HG03097 (cell line): ENCODE data around the gene DNAH17.

Source experiments
- ATAC-seq: cut with Tn5 transposase; IDR thresholded peaks from one replicate; pipeline ENCODE4 v1.9.1; 2021; ENCODE audit not compliant: unreplicated experiment, low FRiP score

DNAH17 gene

DNA sequence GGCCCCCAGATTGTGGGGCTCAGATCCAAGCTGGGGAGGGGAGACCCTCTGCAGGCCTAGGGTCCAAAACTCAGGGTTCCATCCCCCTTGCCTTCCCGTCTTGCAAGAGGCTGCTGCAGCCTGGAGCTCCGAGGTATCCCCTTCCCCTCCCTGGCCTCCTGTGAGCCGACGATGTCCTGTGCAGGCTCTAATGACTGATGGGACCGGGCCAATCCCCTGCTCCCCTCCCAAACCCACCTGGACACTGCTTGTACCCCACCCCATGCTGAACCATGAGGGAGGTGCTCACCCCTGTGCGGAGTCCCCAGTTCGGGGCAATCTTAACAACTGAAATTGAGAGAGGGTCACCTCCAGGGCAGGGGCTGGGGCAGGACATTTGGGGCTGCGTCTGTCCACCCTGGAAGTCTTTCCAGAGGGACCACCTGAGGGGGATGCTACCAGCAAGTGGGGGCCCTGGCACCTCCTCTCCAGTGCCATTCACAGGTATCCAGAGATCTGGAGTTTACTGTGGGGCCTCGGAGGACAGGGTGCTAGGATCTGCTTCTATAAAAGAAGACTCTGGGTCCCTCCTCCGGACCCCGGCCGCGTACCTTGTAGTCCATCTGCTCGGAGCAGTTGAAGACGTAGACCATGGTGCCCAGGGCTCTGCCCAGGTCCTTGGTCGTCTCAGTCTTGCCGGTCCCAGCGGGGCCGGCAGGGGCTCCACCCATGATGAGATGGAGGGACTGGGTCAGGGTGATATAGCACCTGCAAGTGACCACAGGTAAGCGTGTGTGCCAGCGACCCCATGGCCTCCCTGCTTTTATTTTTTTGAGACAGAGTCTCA is 77.3 kb downstream of the DNAH17 start:
- ATAC-seq, result no peak

DNA sequence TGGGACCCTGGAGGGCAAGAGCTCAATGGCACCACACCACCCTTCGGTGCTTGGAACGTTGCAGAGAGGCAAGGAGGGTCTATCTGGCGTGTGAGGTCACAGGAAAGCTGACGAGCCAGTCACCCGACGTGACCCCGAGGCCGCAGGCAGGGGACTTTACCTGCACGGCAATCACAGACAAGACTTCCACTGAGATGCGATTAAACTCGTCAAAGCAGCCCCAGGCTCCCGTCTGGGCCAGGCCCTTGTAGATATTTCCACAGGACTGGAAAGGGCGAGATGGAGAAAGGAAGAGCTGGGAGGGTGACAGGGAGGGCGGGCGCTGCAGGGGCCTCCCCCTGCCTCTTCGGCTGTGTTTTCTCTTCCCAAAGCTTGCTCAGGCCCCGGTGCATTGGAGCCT is 78.3 kb downstream of the DNAH17 start:
- ATAC-seq, result no peak

DNA sequence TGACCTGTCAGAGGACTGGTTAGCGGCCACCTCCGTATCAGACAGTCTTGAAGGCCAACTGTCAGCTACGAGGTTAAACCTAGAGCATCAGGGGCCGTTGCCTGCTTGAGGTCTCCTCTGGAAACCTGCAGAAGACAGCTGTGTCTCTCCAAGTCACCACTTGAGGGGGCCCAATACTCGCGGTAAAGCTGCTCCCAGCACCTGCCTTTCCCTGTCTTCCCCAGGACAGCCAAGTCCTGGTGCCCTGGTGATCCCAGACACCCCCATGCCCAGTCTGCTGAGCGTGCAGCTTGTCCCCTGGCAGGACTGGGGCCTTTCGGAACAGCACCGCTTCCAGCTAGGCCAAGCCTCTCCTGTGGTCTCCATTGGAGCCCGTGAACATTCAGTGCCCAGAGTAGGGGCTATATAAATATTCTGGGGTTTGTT is 80.1 kb downstream of the DNAH17 start:
- no peak for ATAC-seq

DNA sequence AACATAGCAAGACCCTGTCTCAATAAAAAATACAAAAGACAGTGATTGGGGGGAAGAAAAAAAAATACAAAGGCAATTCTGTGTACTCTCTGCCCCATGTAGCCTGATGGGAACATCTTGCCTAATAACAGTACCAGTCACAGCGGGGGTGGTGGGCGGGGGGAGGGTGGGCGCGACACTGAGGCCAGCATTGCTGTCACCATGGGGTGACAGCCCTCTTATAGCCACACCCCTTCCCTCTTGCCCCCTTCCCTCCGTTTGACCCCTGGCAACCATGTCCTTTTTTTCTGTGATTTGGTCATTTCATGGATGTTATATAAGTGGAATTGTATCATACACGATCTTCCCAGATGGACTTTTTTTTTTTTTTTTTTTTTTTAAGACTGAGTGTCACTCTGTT is 80.9 kb downstream of the DNAH17 start:
- no peak for ATAC-seq

DNA sequence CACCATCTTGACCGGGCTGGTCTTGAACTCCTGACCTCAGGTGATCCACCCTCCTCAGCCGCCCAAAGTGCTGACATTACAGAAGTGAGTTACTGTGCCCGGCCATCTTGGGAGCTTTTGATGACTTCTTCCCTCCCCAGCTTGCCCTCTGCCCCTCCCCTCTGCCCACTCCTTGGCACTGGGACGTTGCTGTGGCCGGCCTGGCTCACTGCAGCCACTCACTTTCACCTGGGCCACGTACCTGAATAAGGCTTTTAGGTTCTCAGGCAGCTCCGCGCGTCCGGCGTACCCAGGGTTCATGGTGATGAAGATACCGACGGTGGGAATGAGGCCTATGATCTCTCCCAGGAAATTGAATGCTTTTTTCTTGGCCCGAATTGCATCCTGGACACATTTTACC is 81.6 kb downstream of the DNAH17 start:
- ATAC-seq, result no peak

DNA sequence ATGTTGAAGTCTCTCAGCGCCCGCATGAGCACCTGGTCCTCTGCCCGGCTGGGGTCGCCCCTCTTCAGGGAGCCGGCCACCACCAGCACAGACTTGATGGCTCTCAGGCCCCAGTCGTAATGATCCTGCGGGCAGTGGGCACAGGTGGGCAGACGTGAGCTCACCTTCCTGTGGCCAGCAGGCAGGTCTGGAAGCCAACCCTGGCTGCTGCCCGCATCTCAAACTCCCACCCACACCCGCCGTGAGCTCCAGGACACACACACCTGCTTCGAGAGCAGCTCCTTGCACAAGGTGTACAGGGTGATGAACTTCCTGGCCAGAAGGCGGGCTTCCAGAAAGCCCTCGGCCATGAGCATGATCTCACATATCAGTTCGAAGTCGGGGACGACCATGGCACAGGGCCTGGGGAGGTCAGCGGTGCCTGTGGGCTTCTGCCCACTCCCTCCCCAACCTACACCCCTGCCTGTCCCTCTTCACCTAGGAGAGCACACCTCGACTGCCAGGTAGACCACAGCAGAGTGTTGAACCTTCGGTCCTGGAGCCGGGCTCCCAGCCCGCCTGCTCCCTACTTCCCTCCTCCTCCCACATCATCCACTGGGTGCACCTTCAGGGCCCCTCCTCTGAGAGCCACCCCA is 82.4 kb downstream of the DNAH17 start:
- ATAC-seq, result no peak

DNA sequence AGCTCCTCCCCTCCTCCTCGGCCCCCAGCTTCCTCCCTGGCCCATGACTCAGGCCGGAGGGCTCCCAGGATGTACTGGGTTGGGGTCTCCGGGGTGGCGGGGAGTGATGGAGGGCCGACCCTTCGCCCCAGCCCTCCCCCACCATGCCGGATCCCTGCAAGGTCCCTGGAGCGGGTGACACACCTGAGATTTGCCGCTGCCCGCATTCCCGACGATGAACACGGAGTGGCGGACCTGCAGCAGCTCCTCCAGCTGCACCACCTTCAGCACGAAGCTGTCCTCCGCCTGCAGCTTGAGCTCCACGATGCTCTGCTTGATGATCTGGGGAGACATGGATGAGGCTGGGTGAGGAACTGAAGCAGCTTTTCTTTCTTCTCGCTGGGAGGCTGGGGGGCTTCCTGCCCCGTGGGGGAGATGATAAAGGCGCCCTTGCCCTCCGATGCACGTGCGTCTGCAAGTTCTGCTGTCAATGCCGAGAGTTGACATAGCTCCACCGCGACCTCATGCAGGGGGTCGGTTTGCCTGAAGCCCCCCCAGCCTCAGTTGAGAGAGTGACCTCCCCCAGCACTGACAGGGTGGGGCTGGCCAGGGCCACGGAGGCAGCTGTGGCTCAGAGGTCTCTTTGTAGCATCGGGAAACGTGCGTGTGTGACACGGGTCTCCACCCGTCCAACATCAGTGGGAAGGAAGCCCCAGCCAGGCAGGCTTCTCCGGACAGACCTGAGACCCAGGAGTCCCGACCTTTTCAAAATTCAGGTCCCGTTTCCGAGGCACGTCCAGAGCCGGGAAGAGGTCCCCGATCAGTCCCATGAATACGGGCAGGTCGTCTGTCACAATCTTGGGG is 83.1 kb downstream of the DNAH17 start:
- ATAC-seq, result no peak

DNA sequence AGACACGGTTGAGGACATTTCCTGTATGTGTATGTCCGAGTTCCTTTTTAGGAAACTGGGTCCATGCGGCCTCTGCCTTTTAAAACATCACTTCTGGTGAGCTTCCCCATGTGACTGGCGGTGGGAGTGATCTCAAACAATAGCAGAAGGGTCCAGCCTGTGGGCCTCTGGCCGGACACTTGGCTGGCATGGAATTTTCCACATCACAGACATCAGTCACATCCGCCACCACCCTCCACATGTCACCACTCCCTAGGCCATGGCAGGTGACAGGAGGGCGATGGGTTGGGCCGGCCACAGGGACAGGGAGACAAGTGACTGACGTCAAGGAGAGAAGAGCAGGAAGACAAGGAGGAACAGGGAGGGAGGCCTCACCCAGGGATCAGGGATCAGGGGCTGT is 83.7 kb downstream of the DNAH17 start:
- ATAC-seq, result no peak

DNA sequence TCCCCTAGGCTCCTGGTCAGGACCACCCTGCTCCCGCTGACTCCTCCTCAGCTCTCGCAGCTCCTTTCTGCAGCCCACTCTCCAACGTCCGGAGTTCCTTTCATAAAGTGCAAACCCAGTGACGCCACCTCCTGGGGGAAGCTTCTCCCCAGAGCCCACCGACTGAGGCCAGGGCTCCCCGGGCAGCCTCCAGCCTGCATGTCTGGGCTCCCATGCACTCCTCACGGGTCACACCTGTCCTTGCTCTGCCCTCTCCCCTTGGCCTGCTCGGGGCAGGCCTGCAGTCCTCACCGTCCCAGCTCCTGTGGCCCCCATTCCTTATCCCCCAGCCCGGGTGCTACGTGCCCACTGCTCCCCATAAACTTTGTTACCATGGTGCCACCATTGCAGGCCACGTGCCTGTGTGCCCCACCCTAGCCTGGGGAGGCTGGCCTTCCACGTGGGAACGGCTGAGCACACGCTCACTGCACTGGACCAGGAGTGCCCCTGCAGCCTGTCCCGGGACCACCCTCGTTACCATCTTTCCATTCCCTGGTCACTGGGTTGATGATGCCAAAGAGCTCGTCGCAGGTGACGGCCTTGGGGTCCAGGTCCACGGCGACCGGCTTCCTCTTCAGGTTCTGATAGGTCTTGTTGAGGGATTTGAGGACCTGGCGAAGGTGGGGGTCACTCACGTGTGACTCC is 84.9 kb downstream of the DNAH17 start:
- ATAC-seq, result no peak

DNA sequence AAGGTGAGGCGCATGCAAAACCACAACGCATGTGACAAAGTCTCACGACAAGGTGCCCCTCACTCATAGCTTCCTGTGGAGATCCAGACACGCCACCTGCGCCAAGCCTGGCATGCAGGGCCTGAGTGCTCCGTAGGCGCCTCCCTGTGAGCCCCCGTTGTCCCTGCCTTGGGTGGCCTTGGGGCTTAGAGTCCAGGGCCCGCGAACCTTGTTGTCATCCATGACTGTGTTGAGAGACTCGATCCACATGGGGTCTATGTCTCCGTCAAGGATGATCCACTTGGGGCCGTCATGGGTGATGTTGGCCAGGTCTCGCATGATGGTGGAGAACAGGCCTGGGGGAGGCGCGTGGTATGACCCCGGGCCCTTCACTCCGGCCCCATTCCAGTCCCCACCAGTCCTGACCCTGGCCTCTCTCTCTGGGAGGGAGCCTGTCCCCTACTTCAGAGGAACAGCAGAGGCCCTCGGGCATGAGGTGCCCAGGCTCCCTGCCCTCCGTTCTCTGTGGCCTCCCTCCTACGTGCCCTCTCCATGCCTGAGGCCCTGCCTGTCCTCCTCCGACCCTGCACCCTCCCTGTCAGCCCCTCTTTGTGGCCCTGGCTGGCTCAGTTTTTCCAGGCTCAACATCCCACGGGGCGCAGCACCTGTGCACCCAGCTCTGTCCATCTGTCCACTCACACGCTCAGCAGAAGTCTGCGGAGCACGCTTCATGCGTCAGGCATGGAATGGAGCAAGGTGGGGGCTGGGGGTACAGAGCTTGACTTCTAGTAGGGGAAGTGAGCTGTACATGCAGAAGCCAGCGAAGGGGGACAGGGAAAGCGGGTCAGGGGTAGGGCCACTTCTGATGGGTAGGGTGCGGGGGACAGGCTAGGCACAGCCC is 85.7 kb downstream of the DNAH17 start:
- ATAC-seq, result no peak

DNA sequence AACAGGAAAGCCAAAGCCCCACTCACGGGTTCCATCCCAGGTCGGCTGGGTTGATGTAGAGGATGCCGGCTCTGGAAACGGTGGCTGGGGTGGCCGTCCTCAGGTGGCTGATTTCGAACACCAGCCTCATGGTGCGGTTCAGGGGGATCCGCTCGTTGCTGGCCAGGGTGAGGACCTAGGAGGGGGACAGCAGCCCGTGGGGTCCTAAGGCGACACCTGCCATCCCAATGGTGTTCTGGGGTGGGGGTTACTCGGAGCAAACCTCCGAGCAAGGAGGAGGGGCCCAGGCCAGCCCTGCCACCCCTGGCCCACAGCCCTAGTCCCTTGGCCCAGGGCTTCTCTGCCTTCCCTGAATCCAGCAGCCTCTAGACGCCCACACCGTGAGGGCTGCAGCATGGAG is 86.5 kb downstream of the DNAH17 start:
- no peak for ATAC-seq

DNA sequence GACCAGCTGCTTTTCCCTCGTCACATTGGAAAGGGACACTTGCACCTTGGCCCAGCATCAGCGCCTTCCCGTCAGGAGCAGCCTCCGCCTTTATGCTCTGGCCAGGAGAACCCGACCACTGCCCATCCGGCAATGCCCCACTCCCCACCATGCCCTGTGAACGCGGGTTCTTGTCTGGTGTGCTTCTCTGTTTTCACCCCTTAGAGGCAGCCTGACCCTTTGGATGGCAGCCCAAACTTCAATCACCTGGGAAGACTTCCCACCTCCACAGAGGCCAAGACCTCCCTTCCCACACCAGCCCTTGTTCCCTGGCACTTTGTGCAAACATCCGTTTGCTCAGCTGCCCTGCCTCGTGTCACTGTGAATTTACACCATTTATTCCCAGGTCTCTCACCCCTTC is 87.0 kb downstream of the DNAH17 start:
- ATAC-seq, result no peak

DNA sequence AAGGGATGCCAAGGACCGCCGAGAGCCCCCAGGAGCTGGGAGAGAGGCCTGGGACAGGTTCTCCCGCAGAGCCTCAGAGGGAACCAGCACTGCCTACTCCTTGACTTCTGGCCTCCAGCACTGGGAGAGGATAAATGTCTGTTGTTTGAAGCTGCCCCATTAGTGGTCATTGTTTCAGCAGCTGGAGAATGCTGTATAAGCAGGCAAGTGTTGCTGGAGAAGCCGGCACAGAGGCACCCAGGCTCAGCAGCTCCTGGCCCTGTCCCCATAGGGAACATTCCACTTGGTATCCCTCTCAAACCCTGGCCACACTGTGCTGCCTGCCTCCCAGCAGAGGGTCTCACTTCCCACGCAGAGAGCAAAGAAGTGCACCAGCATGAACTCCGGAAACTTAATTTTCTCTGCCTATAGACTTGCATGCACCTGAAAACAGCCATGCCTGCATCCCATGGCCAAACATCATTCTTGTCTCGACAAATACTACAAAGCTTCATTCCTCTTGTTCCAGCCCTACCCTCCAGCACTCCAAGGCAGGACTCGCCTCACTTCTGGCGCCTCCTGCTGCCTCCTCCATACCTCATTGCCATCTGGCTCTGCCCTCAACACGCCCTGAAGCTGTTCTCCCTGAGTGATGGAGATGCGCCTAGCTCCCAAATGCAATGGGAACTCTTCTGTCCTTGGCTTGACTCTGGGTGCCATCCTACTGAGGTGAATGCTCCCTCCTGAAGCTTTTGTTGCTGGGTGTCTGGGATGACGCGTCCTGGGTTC is 88.1 kb downstream of the DNAH17 start:
- ATAC-seq, result no peak

DNA sequence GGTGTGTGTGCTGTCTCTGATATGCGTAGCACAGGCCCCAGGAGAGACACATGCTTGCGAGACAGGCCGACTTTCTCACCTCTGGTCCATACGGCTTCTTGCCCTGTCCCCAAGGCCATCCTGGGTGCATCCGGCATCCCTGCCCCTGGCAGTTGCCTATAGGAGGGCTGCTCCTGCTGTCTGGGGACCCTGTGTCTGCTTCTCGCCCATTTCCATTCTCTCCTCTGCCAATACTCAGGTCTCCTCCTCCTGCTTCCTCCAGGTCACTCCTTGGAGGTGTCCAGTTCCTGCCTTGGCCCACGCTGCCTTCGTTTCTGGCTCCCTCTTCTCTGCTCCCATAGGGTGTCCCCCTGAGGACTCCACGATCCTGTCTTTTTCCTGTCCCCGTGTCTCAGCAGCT is 89.0 kb downstream of the DNAH17 start:
- no peak for ATAC-seq

DNA sequence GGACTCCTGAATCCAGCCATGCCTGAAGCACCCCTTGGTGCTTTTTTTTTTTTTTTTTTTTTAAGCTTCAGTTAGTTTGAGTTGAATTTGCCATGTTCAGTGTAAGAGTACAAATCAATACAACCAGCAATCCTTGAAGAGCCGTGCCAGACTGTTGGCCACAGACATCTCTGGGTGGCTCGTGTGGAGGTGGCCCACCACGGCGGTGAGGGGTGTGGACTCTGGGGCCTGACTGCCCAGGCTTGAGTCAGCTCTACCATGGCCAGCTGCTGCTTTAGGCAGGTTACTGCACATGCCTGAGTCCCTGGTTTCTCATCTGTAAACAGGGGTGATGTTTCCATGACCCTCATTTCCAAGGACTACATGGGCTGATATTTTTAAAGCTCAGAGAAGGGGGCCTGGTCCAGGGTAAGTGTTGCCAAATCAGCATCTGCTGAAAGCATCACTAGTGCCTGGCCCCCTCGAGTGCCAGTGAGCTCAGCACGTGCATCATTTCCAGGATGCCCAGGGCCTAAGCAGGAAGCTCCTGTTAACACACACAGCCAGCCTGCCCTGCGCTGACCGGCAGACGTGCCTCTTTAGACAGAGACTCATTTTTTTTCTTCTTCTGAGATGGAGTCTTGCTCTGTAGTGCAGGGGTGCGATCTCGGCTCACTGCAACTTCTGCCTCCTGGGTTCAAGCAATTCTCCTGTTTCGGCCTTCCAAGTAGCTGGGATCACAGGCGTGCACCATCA is 90.1 kb downstream of the DNAH17 start:
- no peak for ATAC-seq

DNA sequence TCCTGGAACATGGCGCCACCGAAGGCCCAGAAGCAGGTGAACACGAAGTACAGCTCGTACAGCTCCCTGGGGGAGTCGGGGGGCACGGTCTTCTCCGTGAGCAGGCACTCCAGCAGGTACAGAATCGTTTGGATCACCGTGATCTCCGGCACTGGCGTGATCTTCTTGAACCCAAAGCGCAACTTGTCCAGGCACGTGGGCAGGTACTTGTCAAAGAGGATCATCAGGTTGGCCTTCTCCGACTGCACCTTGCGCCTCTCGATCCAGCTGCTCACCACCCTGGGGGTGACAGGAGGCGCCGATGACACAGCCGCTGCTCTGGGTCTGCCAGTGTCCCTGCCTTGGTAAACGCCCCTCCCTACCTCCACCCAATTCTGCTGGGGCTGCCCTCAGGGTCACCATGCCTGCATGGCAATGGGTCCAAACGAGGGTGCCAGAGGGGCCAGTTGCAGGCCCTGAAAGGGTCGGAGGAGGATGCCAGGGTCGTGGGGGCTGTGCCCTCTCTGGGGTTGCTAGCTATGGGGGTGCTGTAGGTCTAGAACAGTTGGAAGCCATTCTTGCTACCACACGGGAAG is 90.9 kb downstream of the DNAH17 start:
- ATAC-seq, result no peak

DNA sequence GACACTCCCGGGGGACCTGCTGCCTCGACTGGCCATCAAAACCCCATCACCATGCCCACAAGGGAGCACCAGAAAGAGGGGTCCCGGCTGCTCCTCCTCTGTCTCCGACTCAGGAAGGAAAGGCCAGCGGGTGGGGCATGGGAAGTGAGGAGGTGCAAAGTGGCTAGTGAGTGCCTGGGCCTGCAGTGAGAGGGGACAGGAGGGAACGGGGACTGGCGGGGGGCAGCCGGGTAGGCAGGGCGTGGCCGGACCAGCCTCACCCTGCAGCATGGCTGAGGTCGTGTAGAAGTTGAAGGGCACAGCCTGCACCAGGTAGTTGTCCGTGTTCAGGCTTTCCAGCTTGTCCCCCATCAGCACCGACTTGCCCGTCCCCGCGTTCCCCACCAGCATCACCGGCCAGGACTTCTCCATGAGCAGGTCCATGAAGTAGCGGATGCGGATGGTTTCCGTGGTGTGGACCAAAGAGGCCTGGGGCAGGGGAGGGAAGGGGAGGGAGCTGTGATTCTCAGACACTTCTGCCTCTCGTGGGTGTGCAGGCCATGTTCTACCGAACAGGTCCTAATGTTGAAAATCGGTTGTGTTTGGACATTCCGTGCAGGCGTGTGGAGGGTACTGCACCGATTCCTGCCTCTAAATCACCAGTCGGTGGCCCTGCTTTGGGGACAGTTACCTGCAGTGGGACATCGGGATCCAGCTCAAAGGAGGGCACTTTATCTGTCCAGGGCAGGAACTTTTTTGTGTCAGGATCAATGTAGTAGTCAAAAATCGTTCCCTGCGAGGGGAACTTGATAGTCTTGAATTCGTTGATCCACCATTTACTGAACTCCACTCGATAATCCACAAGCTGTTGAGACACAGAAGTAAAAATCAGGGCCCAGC is 91.7 kb downstream of the DNAH17 start:
- ATAC-seq, result no peak
